Tibial artery (tissue), 4 donors: ENCODE measurements around the gene KCTD14.

ENCODE experiments used
- DNase-seq, 2 donors: peaks; one replicate each; pipeline ENCODE4 v3.0.0-alpha.2; 2019
- H3K27ac ChIP-seq, 2 donors: fragments of 200-600 bp; sonication (generic) in 1 of 2; 1 replicate in 1 of 2; 2 replicates in 1 of 2; pipeline ENCODE4 v1.5.1; 2018 to 2019; ENCODE audit warnings: mild to moderate bottlenecking in 1 of 2
- H3K27me3 ChIP-seq, 2 donors: fragments of 200-600 bp; sonication (generic) in 1 of 2; one replicate each; pipeline versions ENCODE4 v1.5.1 to v1.6.0; 2016 to 2019
- H3K36me3 ChIP-seq, 3 donors: fragments of 200-600 bp; sonication (generic) in 2 of 3; one replicate each; pipeline ENCODE4 v1.5.1; 2016 to 2019; ENCODE audit warnings: mild to moderate bottlenecking in 2 of 3
- H3K4me1 ChIP-seq, 4 donors: fragments of 200-600 bp; sonication (generic) in 2 of 4; 1 replicate in 3 of 4; 2 replicates in 1 of 4; pipeline ENCODE4 v1.5.1; 2016 to 2019
- H3K4me3 ChIP-seq, 2 donors: fragments of 200-600 bp; sonication (generic) in 1 of 2; 1 replicate in 1 of 2; 2 replicates in 1 of 2; pipeline ENCODE4 v1.5.1; 2018 to 2019; ENCODE audit warnings: mild to moderate bottlenecking in 2 of 2
- H3K9me3 ChIP-seq, 3 donors: fragments of 200-600 bp; sonication (generic) in 1 of 3; one replicate each; pipeline ENCODE4 v1.5.1; 2016 to 2019
- CTCF ChIP-seq, 2 experiments: fragments of 200-600 bp in 1 of 2; fragments of 450-650 bp in 1 of 2; IDR thresholded peaks; one replicate each; pipeline ENCODE4 v1.5.1; 2017 to 2019; ENCODE audit warnings: antibody characterized with exemption in 2 of 2, mild to moderate bottlenecking in 1 of 2, moderate library complexity in 1 of 2
- intact Hi-C: fragments of 100-400 bp; cut with DNase I; formaldehyde crosslinking; loops from one replicate; pipeline ENCODE4 v1.15.0; 2023; ENCODE audit warnings: low total_unique reads

KCTD14 gene

GRCh38 chr11:78054971-78055370 is 31.9 kb upstream of the KCTD14 start:
- no peaks in the 10 kb centered on the region for H3K36me3 ChIP-seq
- no peaks in the 10 kb centered on the region for H3K9me3 ChIP-seq
- H3K4me1 ChIP-seq: peaks cover 0 to 7% (median 2%) of the 10 kb centered on the region in 4 donors
- no peak overlapping the region for H3K4me3 ChIP-seq
- no peaks in the 10 kb centered on the region for H3K27me3 ChIP-seq
- intact Hi-C loops: no loop called here
- DNase-seq: no peak
- H3K27ac ChIP-seq: no peak overlapping the region
- TF ChIP-seq CTCF (IDR thresholded peaks at IDR 0.05): no peak

- no peaks in the 10 kb centered on the region for H3K9me3 ChIP-seq
- DNase-seq: no peak
- TF ChIP-seq CTCF (IDR thresholded peaks at IDR 0.05): no peak
- no peaks in the 10 kb centered on the region for H3K27me3 ChIP-seq
- intact Hi-C loops: no loop called here
- no peaks in the 10 kb centered on the region for H3K36me3 ChIP-seq
- H3K27ac ChIP-seq: no peak overlapping the region
- peaks cover 0 to 4% (median 2%) of the 10 kb centered on the region in 4 donors for H3K4me1 ChIP-seq
- H3K4me3 ChIP-seq: no peak overlapping the region
Observed at GRCh38 chr11:78050964-78051831, 28.1 kb upstream of the KCTD14 start.

- Histone ChIP-seq H3K27ac (no peak overlapping the region), H3K27me3 (no peaks in the 10 kb centered on the region), H3K9me3 (no peaks in the 10 kb centered on the region), H3K36me3 (no peaks in the 10 kb centered on the region), H3K4me1 (peaks cover 0 to 15% (median 5%) of the 10 kb centered on the region in 4 donors), H3K4me3 (no peak overlapping the region)
- intact Hi-C loops: no loop called here
- TF ChIP-seq CTCF (IDR thresholded peaks at IDR 0.05): no peak
- no peak for DNase-seq
Observed at GRCh38 chr11:78049348-78049747, 26.3 kb upstream of the KCTD14 start.

GRCh38 chr11:78048561-78048960 is 25.5 kb upstream of the KCTD14 start:
- intact Hi-C loops: no loop called here
- Histone ChIP-seq H3K36me3 (no peaks in the 10 kb centered on the region), H3K27me3 (no peaks in the 10 kb centered on the region), H3K9me3 (no peaks in the 10 kb centered on the region), H3K27ac (no peak overlapping the region), H3K4me1 (peaks cover 0 to 15% (median 5%) of the 10 kb centered on the region in 4 donors), H3K4me3 (no peak overlapping the region)
- DNase-seq: no peak
- TF ChIP-seq CTCF (IDR thresholded peaks at IDR 0.05): no peak

GRCh38 chr11:78046486-78046854 is 23.4 kb upstream of the KCTD14 start:
- Histone ChIP-seq H3K4me1 (peaks cover 0 to 15% (median 5%) of the 10 kb centered on the region in 4 donors), H3K27me3 (no peaks in the 10 kb centered on the region), H3K4me3 (peak overlapping the region; percentile 52 to 57), H3K36me3 (no peaks in the 10 kb centered on the region), H3K27ac (peak overlapping the region; percentile 58 to 73), H3K9me3 (no peaks in the 10 kb centered on the region)
- DNase-seq: no peak
- intact Hi-C loops: no loop called here
- no peak for TF ChIP-seq CTCF (IDR thresholded peaks at IDR 0.05)
